Adipocyte (in vitro differentiated cells): ENCODE data around the gene CUL7.

ENCODE experiments used
- DNase-seq: peaks from one replicate; pipeline ENCODE4 v3.0.0-alpha.2; 2015; ENCODE audit warnings: low read depth
- H3K27me3 ChIP-seq: replicated peaks from 2 replicates; pipeline ENCODE4 v1.7.0; 2013; ENCODE audit warnings: mild to moderate bottlenecking, low read length, moderate library complexity; ENCODE audit not compliant: control insufficient read depth, insufficient read depth
- H3K36me3 ChIP-seq: 2 replicates; pipeline ENCODE4 v1.7.0; 2013; ENCODE audit warnings: low read length, mild to moderate bottlenecking, moderate library complexity; ENCODE audit not compliant: control insufficient read depth, insufficient read depth, severe bottlenecking
- H3K4me1 ChIP-seq: 2 replicates; pipeline ENCODE4 v1.7.0; 2013; ENCODE audit warnings: mild to moderate bottlenecking, low read length, moderate library complexity; ENCODE audit not compliant: control insufficient read depth, insufficient read depth
- H3K4me3 ChIP-seq: 2 replicates; pipeline ENCODE4 v1.7.0; 2013; ENCODE audit warnings: mild to moderate bottlenecking, low read length, moderate library complexity
- H3K9ac ChIP-seq: 2 replicates; pipeline ENCODE4 v1.7.0; 2013; ENCODE audit warnings: mild to moderate bottlenecking, low read length, moderate library complexity
- H3K9me3 ChIP-seq: 2 replicates; pipeline ENCODE4 v1.7.0; 2013; ENCODE audit warnings: mild to moderate bottlenecking, low read length, moderate library complexity; ENCODE audit not compliant: control insufficient read depth

CUL7 gene

DNA sequence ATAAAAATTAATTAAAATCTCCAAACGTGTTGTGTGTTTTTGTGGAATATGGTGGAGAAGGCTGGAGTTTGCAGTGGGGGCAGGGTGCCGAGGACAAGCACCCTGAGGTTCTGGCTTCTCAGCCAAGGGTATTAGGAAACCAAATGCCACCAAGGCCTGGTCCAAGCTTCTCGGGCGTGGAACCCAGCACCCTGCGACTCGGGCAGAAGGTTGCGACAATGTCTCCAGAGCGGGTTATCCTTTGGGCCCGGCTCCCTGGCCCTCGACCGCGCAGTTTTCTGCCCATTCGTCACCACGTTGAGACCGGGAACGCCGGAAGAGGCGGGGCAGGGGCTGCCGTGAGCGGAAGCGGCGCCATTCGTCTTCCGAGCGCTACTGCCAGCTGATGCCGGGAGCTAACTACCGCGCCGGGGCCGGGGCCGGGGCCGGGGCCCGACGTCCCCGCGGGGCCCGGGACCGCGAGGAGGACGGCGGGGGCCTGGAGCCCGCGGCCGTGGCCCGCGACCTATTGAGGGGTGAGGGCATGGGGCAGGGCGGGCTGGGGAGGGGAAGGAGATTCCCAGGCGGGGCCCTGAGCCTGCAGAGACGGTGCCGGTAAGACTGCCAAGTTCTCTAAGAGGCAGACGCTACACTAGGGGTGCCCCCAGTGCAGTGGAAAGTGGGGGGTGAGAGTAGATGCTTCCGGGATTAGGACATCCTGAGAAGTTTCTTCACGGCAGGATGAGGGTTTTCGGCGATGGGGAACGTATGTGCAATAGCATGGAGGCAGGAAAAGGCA, 32.2 kb downstream of the CUL7 start, which contains the start of gene RRP36:
Gene RRP36 (plus strand): TSS at position 354 of the 778 bp plus-strand sequence. CDS start 32 bp downstream, at position 386.
- peaks cover 55% of the 10 kb centered on the region for H3K36me3 ChIP-seq
- H3K9ac ChIP-seq = peak within 1 kb of the TSS; percentile 99
- no peaks in the 10 kb centered on the region for H3K9me3 ChIP-seq
- no peaks in the 10 kb centered on the region for H3K27me3 ChIP-seq
- peak; percentile 93 for DNase-seq
- peak within 1 kb of the TSS; percentile 100 for H3K4me3 ChIP-seq
- H3K4me1 ChIP-seq = peaks cover 44% of the 10 kb centered on the region

DNA sequence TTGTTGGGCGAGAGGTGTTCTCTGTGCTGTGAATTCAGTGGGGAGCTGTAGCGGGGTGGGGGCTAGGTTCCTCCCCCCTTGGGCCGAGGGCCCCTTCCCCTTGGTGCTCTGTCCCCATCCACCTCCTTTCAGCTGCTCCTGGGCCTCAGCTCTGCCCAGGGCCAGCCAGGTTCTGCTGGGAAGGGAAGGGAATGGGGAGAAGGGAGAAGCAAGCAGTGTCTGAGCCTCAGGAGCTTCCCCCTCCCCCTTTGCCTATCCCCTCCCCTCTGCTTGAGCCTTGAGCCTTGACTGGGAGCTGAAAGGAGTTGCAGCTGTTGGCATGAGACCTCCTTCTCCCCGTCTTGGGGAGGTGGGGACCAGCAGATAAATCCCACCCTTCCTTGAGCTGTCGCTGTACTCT, 32.8 kb downstream of the CUL7 start:
- Histone ChIP-seq H3K4me1 (peaks cover 47% of the 10 kb centered on the region), H3K27me3 (no peaks in the 10 kb centered on the region), H3K4me3 (peak overlapping the region; percentile 100), H3K9ac (peak overlapping the region; percentile 99), H3K36me3 (peaks cover 49% of the 10 kb centered on the region), H3K9me3 (no peaks in the 10 kb centered on the region)
- no peak for DNase-seq

DNA sequence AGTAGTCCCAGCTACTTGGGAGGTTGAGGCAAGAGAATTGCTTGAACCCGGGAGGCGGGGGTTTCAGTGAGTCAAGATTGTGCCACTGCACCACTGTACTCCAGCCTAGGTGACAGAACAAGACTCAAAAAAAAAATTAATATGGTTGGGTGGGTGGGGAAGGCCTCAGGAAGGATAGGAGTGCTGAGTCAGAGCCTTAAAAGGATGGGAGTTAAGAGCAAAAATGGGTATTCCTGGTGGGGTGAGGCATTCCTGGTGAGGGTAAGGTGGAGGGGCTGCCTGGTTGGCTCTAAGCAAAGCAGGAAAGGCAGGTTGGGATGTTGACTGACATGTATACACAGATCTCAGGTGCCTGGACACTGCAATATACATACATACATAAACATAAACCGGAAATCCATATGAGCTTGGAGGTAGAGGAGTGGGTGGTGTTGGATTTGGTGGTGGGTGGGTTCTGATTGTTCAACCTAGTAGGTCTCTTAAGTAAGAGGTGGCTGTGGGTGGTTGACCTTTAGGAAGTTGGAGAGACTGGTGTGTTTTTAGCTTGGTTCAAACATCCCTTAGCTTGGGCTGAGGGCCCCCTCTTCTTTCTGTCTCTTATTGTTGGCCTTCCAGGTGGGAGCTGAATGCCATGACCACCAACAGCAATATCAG, 33.5 kb downstream of the CUL7 start:
- H3K27me3 ChIP-seq = no peaks in the 10 kb centered on the region
- H3K4me3 ChIP-seq = no peak overlapping the region
- peaks cover 44% of the 10 kb centered on the region for H3K36me3 ChIP-seq
- no peaks in the 10 kb centered on the region for H3K9me3 ChIP-seq
- peak overlapping the region; percentile 99 for H3K9ac ChIP-seq
- H3K4me1 ChIP-seq = peaks cover 52% of the 10 kb centered on the region
- no peak for DNase-seq

DNA sequence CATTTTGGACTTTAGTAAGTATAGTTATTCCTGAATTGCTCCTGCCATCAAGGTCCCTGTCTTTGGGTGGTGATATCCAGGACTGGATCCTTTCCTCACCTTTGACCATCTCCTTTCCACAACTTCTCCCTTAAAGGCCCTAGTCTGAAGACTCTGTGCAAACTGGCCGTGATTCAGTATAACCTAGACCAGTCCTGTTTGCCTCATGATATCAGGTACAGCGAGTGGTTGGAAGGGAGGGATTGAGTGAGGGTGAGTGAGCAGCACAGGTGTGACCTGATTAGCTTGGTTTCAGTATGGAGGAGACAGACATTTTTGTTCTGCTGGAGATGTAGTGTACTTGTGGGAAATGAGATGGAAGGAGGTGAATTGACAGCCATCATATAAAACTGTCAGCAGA, 34.5 kb downstream of the CUL7 start:
- Histone ChIP-seq H3K36me3 (peaks cover 33% of the 10 kb centered on the region), H3K9ac (no peak overlapping the region), H3K27me3 (no peaks in the 10 kb centered on the region), H3K4me1 (peaks cover 56% of the 10 kb centered on the region), H3K9me3 (no peaks in the 10 kb centered on the region), H3K4me3 (no peak overlapping the region)
- DNase-seq = no peak

DNA sequence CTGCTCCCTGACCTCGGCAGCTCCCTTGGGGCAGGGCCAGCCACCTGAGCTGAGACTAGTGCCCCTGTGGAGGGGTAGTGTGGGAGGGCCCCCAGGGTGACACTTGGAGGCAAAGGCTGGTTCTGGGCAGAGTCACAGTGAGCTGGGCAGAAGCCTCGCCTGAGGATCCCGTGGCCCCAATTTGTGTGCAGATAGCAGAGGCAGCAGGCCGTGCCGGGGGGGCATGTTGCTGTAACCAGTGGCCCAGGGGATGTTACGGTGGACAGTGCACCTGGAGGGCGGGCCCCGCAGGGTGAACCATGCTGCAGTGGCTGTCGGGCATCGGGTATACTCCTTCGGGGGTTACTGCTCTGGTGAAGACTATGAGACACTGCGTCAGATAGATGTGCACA, 36.7 kb downstream of the CUL7 start:
- no peaks in the 10 kb centered on the region for H3K27me3 ChIP-seq
- H3K4me1 ChIP-seq = peaks cover 58% of the 10 kb centered on the region
- H3K36me3 ChIP-seq = peaks cover 34% of the 10 kb centered on the region
- peak overlapping the region; percentile 22 for H3K9ac ChIP-seq
- DNase-seq = no peak
- H3K9me3 ChIP-seq = no peaks in the 10 kb centered on the region
- peak overlapping the region; percentile 15 for H3K4me3 ChIP-seq

DNA sequence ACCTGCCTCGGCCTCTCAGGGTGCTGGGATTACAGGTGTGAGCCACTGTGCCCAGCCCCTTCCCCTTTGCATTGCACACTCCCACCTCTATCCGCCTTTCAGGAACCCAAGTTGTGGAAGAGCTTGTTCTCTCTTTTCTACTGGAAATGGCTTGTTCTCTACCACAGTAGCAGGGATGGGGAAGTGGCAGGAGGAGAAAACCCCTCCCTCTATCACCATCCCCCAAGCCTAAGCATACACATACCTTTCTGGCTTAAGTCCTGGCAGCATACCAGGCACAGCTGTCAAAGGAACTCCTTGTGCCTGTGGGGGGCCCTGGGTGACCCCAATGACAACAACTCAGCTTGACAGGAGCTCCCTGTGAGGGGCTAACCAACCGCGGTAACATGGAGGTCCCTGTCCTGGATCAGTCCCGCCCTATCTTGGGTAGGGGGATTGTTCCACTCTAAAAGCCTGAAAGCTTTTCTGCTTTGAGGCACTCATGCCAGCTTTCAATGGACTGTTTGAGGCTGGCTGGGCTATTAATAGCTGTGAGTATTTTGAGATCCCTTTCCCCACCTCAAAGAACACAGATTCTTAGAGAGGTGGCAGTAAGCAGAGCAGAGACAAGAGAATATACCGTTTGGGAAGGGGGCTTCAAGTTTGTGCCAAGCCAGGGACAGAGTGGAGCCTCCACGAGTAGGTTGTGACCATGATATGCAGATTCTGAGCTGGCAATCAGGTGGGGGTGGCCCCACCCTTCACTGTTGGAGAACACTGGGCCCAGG, 37.3 kb downstream of the CUL7 start:
- H3K27me3 ChIP-seq = no peaks in the 10 kb centered on the region
- H3K4me3 ChIP-seq = peak overlapping the region; percentile 15
- H3K9me3 ChIP-seq = no peaks in the 10 kb centered on the region
- DNase-seq = no peak
- peaks cover 40% of the 10 kb centered on the region for H3K36me3 ChIP-seq
- H3K4me1 ChIP-seq = peaks cover 58% of the 10 kb centered on the region
- peak overlapping the region; percentile 22 for H3K9ac ChIP-seq

DNA sequence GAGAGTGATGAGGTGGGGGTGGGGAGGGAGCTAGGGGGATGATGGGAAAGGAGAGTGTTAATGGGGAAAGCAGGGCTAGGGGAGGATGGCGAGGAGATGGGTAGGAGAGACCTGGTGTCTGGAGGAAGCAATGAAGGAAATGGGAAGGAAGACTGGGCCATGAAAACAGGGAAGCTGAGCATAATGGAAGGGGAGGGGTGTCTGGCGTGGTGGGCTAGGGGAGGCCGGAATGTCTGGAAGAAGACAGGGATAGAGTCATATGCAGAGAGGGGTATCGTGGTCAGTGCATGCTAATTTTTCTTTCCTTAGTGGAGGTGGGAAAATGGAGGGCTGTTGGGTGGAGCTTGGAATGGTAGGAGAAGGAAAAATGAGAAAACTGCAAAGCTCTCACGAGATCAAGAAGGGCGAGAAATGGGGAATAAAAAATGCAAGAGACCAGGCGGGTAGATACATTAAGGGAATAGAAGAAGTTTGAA, 39.2 kb downstream of the CUL7 start:
- peak; percentile 71 for DNase-seq
- Histone ChIP-seq H3K4me3 (peak overlapping the region; percentile 94), H3K9me3 (no peaks in the 10 kb centered on the region), H3K36me3 (peaks cover 48% of the 10 kb centered on the region), H3K9ac (peak overlapping the region; percentile 93), H3K4me1 (peaks cover 44% of the 10 kb centered on the region), H3K27me3 (no peaks in the 10 kb centered on the region)

DNA sequence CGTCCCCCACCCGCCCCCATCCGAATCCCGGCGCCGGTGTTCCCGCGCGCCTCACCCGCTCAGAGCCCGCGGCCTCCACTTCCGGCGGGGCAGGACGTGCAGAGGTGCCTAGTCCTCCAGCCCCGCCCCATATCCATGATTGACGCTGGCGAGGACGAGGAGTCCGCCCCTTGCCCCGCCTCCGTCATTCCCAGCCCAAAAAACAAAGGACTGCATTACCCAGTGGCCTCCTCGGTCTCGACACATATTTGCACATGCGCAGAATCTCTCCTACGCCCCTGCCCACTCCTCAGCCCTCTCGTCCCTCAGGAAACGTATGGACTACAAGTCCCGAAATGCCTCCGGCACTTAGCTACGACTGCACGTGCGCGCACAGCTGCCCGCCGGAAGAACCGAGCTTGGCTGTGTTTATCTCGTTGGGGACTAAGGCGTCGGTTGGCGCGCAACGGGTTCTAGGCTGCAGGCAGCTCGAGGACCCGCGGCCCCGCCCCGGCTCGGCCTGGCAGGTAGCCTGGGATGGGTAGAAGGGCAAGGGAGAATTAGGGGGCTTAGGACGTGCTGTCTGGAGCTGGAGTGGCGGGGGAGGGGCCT, 39.7 kb downstream of the CUL7 start, which contains the start of the genes KLHDC3 and MEA1:
Gene KLHDC3 (plus strand): TSS at position 407 of the 591 bp plus-strand sequence. CDS start 2,944 bp downstream, outside the sequence.
Gene MEA1 (minus strand): TSS at position 104 of the 591 bp plus-strand sequence. CDS start 133 bp downstream, outside the sequence.
- Histone ChIP-seq H3K36me3 (peaks cover 47% of the 10 kb centered on the region), H3K4me1 (peaks cover 44% of the 10 kb centered on the region), H3K4me3 (peak within 1 kb of the TSS; percentile 94), H3K9ac (peak within 1 kb of the TSS; percentile 93), H3K27me3 (no peaks in the 10 kb centered on the region), H3K9me3 (no peaks in the 10 kb centered on the region)
- DNase-seq = peak; percentile 100

DNA sequence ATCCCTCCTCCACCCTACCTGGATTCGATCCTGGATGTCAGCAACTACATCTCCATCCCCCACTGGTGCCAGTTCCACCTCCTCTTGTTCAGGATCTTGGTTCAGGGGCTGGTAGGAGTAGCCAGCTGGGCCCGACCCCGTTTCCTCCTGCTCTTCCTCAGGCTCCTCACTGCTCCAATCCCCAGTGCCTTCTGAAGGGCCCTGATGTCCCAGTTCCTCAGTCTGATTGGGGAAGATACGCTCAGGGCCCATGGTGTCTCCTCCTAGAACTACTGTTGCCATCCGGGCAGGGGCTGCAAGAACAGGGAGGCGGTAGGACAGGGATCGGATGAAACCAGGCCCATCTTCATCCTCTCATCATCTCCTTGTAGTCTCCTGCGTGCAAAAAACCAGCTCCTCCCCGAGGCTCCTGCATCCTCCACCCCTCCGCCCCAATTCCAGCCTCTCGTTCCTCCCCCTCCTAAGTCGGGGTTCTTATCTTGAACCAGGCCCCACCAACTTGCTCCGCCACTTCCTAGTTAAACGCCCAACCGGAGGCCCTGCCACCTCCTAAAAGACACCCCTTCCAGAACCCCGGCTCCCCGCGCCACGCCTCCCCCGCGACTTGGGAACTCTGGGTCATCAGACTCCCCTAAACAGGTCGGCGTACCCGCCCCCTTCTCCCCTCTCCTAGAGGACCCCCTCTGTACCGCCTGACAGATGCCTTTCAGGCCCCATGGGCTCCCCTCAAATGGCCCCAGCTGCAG, 40.4 kb downstream of the CUL7 start:
- peak overlapping the region; percentile 94 for H3K4me3 ChIP-seq
- peaks cover 47% of the 10 kb centered on the region for H3K36me3 ChIP-seq
- H3K9ac ChIP-seq = peak overlapping the region; percentile 90
- no peaks in the 10 kb centered on the region for H3K9me3 ChIP-seq
- H3K27me3 ChIP-seq = no peaks in the 10 kb centered on the region
- no peak for DNase-seq
- H3K4me1 ChIP-seq = peaks cover 44% of the 10 kb centered on the region

DNA sequence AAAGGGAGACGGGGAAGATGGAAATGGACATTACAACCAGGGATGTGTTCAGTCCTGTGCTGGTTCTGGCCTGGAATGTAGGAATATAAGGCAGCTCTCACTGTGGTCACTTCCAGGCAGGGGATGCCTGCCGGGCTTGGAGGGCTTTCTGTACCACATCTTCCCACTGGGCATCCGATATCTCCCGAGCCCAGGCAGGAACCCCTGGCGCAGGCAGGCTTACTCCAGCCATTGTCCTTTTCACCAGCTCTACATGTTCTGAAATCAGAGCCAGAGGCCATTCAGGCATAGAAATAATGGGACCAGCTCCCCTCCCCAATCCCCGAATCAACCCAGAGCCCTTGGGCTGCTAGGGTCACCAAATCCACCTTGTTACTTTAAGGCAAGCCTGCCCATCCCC, 41.3 kb downstream of the CUL7 start:
- Histone ChIP-seq H3K9ac (peak overlapping the region; percentile 90), H3K9me3 (no peaks in the 10 kb centered on the region), H3K4me1 (peaks cover 38% of the 10 kb centered on the region), H3K36me3 (peaks cover 47% of the 10 kb centered on the region), H3K27me3 (no peaks in the 10 kb centered on the region), H3K4me3 (peak overlapping the region; percentile 94)
- no peak for DNase-seq
